Activated CD4-positive, CD25-positive, alpha-beta regulatory T cell treated with anti-CD3 and anti-CD28 coated beads, Interleukin-2, amount 50 U/mL, for 24 hours (primary cell): Measurements from ENCODE around the gene DDX43.
"Not testable (repeated sequence)": the region's sequence is repeated elsewhere in the genome, so short reads cannot be mapped to it uniquely, and the experiment has no call there.

Source experiments
- ATAC-seq, 2 donors: fragments of 150-1000 bp; cut with Tn5 transposase; one replicate each; pipeline ENCODE4 v1.10.0; 2021; ENCODE audit warnings: mild to moderate bottlenecking in 1 of 2, moderate library complexity in 1 of 2

Gene DDX43

DNA sequence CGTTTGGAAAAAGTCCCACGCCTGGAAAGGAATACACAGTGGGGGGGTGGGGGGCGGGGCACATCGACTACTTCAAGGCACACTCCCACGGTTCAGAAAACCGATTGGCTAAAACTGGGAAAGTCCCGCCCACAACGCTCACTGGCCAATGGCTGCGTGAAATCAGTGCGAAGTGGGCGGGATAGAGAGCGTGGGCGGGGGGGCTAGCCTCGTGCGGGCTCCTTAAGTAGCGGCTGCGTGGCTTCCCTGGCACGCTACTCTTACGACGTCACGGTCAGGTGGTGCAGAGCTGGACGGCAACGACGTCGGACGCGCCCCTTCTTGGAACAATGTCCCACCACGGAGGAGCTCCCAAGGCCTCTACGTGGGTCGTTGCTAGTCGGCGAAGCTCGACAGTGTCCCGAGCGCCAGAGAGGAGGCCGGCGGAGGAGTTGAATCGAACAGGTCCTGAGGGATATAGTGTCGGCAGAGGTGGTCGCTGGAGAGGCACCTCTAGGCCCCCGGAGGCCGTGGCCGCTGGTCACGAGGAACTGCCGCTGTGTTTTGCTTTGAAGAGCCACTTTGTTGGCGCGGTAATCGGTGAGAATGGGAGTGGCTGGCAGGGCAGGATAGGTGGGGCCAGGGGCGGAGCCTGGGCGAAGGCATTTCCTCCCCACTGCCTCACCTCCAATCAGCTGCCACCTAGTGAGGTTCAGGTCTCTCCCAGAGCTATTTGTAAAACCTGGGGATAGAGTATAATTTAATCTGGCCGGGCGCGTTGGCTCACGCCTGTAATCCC is at the start of gene DDX43:
DDX43 (plus strand) TSS at position 252 of the 778 bp plus-strand sequence; CDS start at position 330, 78 bp downstream.
- ATAC-seq, result peak; percentile 66 to 68

DNA sequence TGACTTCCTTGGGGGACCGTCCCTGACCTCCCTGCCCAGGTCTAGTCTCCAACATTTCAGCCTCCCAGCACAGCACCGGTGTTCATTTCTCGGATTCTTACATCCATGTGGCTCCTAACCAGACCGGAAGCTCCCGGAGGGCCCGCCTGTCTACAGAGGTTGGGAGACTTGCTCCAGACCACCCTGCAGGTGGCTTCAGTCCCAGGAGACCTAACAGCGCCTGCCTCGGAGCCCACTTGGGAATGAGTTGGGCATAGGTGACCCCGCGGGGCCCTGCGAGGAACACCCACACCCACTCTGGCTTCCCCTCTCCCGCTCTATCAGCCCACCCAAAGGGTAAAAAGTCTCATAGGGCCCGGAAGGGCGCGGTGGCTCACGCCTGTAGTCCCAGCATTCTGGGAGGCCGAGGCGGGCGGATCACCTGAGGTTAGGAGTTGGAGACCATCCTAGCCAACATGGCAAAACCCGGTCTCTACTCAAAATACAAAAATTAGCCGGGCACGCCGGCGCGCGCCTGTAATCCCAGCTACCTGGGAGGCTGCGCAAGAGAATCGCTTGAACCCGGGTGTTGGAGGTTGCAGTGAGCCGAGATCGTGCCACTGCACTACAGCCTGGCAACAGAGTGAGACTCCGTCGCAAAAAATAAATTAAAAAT is 46.0 kb upstream of the DDX43 start:
- no peak for ATAC-seq

DNA sequence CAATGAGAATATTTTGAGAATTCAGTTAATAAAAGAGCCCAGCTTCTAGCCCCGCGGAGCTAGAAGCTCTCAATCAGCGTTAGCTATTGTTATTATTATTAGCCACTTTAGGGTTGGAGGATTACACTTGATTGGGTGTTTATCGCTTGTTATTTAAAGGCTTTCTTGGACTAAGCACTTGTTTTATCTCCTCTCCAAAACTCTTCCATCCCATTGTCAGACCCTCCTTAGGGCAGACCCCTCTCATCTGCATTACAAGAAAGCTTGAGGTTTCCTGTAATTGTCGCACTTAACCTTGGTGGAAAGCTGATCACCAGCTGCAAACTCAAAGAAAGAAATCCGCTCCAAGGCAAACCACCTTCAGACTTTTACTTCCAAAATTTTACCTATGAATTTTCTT is 45.3 kb upstream of the DDX43 start:
- no peak for ATAC-seq

DNA sequence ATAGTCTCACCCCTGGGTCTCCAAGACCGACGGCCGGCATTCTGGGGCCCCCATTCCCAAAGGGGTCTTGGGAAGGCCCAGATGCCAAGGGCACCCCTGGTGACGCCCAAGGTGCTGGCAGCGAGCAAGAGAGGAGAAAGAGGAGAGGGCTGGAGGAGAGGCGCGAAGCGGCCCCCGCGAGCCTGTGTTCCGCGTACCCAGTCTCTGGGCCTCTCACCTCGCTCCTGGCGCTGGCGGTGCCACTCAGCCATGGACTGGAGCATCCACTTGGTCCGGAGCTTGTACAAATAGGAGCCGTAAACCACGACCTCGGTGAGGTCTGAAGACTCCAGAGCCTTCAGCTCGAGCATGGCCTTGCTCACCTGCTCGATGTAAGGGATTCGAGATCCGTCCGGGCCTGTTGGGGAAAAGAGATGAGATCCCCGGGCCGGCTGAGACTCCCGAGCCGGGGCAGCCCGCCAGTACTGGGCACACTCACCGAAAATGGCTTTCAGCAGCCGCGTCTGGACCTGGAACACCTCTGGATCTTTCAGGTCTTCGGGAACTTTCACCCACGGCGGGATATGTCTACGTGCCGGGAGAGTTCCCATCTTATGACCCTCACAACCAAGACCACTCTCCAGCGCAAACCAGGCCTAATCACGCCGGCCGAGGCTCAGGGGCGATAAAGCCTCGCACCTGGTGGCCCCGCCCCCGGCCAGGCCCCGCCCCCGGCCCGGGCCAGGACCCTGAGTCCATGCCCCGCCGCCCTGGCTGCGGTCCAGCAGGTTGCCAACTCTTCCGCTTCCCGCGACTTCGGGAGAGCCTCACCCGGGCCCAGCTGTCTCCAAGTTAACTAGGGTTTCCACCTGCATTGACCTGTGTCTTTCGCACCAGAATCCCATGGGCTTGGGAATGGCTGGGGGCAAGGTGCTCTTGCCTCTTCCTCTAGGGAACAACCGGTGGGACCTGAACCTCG is 40.7 kb upstream of the DDX43 start, which contains the start of gene DPPA5:
DPPA5 (minus strand) TSS at position 641 of the 958 bp plus-strand sequence; CDS start at position 590, 51 bp downstream.
- no peak for ATAC-seq

GRCh38 chr6:73362358-73362757 is 32.3 kb upstream of the DDX43 start, which contains the start of gene KHDC3L:
KHDC3L (plus strand) TSS chr6:73362658; CDS start chr6:73362730, 72 bp downstream.
- ATAC-seq, result no peak

GRCh38 chr6:73362869-73363536 is 31.6 kb upstream of the DDX43 start:
- no peak for ATAC-seq

DNA sequence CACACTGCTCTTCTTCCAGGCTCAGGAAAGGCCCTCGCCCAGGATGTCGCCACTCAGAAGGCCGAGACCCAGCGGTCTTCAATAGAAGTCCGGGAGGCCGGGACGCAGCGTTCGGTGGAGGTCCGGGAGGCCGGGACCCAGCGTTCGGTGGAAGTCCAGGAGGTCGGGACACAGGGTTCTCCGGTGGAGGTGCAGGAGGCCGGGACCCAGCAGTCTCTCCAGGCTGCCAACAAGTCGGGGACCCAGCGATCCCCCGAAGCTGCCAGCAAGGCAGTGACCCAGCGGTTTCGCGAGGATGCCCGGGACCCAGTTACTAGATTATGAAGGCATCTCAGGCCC is 31.1 kb upstream of the DDX43 start:
- ATAC-seq, result no peak

GRCh38 chr6:73364121-73364520 is 30.5 kb upstream of the DDX43 start:
- no peak for ATAC-seq

- no peak for ATAC-seq
Observed at GRCh38 chr6:73364549-73364948, 30.1 kb upstream of the DDX43 start.

DNA sequence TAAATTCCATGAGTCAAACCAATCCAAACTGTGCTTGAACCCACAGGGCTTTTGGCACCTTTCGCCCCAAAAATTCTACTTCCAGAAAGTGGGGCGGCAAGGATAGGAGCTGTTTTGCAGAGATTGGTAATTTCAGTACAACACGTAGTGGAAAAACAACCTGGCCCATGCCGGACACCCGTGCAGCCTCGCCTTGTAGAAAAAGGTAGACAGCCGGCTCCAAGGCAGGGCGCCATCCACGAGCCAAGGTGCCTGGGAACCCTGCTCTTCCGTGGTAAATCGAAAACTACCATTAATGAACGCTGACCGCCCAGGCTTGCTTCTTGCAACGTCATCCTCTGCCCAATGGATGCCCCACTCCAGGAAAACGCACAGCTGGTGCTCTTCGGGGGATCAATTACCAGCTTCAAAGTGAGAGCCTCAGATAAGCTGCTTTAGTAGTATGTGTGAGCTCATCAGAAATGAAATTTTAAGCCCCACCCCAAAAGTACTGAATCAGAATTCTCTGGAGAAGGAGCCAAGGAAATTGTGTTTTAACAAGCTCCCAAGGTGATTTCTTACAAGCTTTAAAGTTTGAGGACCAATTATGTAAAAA is 26.8 kb upstream of the DDX43 start:
- ATAC-seq, result no peak

GRCh38 chr6:73368675-73369074 is 26.0 kb upstream of the DDX43 start:
- ATAC-seq, result no peak

DNA sequence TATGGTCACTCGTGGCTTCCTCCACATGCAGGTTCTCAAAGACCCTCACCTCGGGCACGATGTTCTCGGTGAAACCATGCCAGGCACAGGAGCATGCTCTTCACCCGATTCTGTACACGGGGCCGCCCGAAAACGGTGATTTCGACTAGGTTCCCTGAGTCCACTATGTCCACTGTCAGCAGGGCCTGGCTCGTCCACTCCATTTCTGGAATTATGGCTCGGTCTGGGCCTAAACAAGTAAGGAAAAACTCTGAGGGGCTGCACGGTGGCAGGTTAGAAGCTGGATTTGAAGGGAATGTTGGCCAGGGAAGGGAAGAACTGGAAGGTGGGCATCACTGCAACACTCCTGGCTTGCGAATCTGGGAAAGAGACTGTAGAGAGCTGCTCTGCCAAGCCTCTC is 25.5 kb upstream of the DDX43 start:
- no peak for ATAC-seq

- no peak for ATAC-seq
Observed at GRCh38 chr6:73369563-73369962, 25.1 kb upstream of the DDX43 start, which contains the start of gene OOEP. OOEP (minus strand) TSS chr6:73369897; CDS start chr6:73369792, 105 bp downstream.

DNA sequence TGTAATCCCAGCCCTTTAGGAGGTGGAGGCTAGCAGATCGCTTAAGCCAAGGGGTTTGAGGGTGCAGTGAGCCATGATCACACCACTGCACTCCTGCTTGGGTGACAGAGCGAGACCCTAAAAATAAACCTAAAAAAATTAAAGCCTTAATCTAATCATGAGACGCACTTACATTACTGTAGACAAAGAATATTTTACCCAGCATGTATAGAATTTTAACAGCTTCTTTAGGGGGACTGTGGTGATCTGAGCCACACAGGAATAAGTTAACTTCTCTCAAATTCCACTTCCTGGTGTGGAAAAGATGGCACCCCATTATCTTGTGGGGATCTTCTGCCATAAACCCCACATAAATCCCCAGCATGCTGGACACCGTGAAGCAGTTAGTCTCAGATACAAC is 22.6 kb upstream of the DDX43 start:
- ATAC-seq, result no peak

DNA sequence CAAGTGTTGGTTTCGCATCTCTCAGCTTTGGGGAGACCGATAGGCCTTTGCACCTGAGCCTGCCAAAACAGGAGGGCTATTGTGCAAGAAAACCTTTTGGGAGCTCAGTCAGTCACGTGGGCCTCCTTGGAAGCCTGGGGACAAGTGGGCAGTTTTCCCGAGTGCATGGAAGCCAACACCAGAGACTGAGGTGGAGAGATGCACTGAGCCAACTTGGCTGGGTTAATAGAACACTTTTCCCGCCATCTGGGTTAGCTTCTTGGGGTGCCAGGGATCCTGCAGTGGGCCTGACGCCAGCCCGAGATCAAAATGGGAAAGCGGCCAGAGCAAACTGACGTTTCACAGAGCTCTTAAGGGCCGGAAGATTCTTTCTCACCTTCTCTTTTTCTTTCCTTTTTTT is 22.1 kb upstream of the DDX43 start:
- no peak for ATAC-seq

DNA sequence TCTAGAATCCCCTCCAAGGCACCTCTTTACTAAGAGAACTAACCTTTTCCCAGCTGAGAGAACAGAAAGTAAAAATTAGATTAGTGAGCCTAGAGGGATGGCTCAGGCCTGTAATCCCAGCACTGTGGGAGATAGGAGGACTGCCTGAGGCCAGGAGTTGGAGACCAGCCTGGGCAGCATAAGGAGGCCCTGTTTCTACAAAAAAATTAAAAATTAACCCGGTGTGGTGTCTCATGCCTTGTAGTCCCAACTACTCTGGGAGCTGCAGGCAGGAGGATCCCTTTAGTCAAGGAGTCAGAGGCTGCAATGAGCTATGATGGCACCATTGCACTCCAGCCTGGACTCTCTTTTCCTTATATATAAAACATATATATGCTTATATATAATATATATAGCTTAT is 19.4 kb upstream of the DDX43 start:
- no peak for ATAC-seq

DNA sequence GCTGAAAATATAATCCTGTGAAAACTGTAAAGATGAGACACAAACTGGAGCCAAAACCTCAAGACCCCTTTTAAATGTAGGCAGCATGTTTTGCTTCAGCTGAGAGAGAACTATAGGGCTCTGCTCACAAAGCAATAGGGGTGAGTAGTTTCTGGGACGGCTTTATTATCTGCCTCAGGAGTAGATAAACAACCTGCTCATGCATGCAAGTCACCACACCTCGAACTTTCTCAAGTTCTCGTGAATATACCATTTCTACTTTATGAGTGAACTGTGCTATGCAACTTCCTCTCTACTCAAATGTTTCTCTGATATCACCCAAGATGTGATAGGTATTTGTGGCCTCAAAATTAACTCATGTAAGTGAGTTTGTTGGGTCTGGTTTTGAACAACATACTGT is 17.4 kb upstream of the DDX43 start:
- ATAC-seq, result no peak

GRCh38 chr6:73381531-73381930 is 13.1 kb upstream of the DDX43 start:
- ATAC-seq, result not testable (repeated sequence)

DNA sequence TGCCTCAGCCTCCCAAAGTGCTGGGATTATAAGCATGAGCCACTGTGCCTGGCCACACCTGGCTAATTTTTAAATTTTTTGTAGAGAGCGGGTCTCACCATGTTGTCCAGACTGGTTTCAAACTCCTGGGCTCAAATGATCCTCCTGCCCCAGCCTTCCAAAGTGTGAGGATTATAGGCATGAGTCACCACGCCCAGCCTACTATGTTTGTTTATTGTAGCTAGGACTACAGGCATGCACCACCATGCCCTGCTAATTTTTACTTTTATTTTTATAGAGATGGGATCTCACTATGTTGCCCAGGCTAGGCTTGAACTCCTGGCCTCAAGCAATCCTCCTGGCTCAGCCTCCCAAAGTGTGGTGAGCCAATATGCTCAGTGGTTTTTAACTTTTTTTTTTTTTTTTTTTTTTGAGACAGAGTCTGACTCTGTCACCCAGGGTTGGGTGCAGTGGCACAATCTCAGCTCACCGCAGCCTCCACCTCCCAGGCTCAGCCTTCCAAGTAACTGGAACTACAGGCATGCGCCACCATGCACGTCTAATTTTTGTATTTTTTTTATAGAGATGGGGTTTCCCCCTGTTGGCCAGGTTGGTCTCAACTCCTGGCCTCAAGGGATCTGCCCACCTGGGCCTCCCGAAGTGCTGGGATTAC is 12.0 kb upstream of the DDX43 start:
- no peak for ATAC-seq

DNA sequence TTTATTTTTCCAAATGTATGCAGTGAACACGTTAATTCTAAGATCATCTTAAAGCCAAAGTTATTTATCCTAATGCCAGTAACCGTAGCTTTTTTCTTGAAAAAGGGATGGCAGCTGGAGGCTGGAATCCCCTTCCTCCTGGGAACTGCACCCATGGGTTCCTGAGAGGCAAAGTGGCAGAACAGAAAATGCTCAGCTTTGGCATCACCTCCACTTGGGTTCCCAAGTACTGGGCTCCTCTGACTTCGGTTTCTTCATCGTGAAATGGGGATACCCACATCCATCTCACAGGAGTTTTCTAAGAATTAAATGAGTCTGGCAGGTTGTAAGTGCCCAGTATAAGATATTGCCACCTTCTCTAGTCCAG is 6.2 kb upstream of the DDX43 start:
- ATAC-seq, result no peak

DNA sequence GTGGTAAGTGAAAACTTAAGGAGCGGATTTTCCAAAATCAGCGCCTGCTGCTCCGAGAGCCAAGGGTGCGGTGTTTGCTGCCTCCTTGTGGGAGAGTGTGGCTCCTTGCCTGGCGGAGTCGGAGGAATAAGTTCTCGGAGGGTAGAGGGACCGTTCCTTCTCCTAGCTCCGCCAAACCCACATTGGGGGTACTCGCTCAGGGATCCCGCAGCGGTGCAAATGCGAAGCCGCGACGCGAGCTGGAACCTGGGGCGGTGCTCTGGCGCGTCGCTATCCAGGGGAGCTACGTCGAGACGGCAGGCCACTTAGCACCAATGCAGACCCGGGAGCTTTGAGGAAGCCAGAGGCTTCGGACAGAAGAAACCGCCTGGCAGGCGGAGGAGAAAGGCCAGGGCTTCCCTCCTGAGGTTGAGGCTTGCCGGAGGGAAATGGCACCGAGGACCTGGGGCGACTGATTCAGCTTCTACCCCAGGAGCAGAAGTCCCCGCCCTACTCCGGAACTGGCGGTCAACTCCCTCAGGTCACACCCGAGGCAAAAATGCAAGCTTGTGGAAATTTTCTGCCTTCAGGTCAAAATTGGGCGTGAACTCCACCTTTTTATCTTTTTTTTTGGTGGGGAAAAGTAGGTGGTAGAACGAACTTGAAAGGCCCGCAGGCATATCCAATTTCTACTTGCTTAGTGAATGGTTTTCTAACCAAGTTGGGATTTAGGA is 5.7 kb upstream of the DDX43 start:
- peak; percentile 70 to 86 for ATAC-seq
